Subcutaneous abdominal adipose tissue (tissue), 5 donors: ENCODE results near the gene PER1.
"Not testable (repeated sequence)": the region's sequence is repeated elsewhere in the genome, so short reads cannot be mapped to it uniquely, and the experiment has no call there.

Experiments
- H3K27ac ChIP-seq: one replicate; pipeline ENCODE4 v1.7.0; 2013; ENCODE audit warnings: low read depth, mild to moderate bottlenecking, inconsistent platforms, low read length, moderate library complexity
- H3K27me3 ChIP-seq, 5 donors: one replicate each; pipeline ENCODE4 v1.7.0; 2013; ENCODE audit warnings: low read length in 5 of 5, inconsistent platforms in 1 of 5; ENCODE audit not compliant: control insufficient read depth in 5 of 5, insufficient read depth in 4 of 5
- H3K36me3 ChIP-seq, 5 donors: one replicate each; pipeline ENCODE4 v1.7.0; 2013; ENCODE audit warnings: low read length in 5 of 5; ENCODE audit not compliant: control insufficient read depth in 5 of 5, insufficient read depth in 5 of 5
- H3K4me1 ChIP-seq, 5 donors: one replicate each; pipeline ENCODE4 v1.7.0; 2013; ENCODE audit warnings: low read length in 5 of 5, mild to moderate bottlenecking in 3 of 5, moderate library complexity in 1 of 5; ENCODE audit not compliant: control insufficient read depth in 5 of 5, insufficient read depth in 5 of 5
- H3K4me3 ChIP-seq, 5 donors: one replicate each; pipeline ENCODE4 v1.7.0; 2013; ENCODE audit warnings: low read length in 5 of 5, low read depth in 1 of 5
- H3K9ac ChIP-seq, 5 donors: one replicate each; pipeline ENCODE4 v1.7.0; 2013; ENCODE audit warnings: low read length in 5 of 5, mild to moderate bottlenecking in 4 of 5, moderate library complexity in 3 of 5
- H3K9me3 ChIP-seq, 5 donors: one replicate each; pipeline ENCODE4 v1.7.0; 2013; ENCODE audit warnings: low read length in 5 of 5; ENCODE audit not compliant: control insufficient read depth in 5 of 5
- donor health status: healthy.
- donor health status: healthy.
- donor health status: healthy.
- donor health status: healthy.
- donor health status: healthy.

PER1 gene

DNA sequence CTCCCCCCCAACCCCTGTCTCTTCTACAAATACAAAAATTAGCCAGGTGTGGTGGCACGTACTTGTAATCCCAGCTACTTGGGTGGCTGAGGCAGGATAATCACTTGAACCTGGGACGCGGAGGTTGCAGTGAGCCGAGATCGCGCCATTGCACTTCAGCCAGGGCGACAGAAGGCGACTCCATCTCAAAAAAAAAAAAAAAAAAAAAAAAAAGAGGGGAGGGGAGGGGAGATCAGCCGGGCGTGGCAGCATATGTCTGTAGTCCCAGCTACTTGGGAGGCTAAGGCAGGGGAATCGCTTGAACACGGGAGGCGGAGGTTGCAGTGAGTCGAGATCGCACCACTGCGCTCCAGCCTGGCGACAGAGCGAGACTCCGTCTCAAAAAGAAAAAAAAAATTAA, 18.0 kb upstream of the PER1 start:
- not testable (repeated sequence) for H3K36me3 ChIP-seq

DNA sequence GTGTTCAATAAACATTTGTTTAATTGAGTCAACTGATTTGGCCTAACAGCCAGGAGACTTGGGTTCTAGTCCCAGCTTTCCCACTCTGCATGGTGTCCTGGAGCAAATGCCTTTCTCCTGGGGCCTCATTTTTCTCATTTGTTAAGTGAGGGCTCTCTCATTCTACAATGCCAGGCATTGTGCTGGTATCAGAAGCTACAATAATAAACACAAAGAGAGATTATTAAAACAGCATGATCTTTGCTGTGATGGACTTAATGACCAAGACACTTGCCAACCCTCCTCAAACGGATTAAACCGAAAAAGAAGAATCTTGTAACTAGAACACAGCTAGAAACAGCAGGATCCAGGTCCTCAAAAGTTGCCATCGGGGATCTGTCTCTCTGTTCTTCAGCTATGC, 15.3 kb upstream of the PER1 start:
- H3K4me1 ChIP-seq, result peaks cover 5 to 23% (median 18%) of the 10 kb centered on the region in 5 donors
- H3K36me3 ChIP-seq, result no peaks in the 10 kb centered on the region
- H3K27me3 ChIP-seq, result no peaks in the 10 kb centered on the region
- no peaks in the 10 kb centered on the region for H3K9me3 ChIP-seq
- H3K27ac ChIP-seq, result no peak overlapping the region
- H3K4me3 ChIP-seq, result no peak overlapping the region
- H3K9ac ChIP-seq, result no peak overlapping the region

More for the DNA sequence above, 18.0 kb upstream of the PER1 start:
- H3K9ac ChIP-seq, H3K9me3 ChIP-seq, H3K4me3 ChIP-seq, H3K27me3 ChIP-seq, H3K27ac ChIP-seq: not testable (repeated sequence)
- H3K4me1 ChIP-seq, result peaks cover 0 to 17% (median 9%) of the 10 kb centered on the region in 5 donors

DNA sequence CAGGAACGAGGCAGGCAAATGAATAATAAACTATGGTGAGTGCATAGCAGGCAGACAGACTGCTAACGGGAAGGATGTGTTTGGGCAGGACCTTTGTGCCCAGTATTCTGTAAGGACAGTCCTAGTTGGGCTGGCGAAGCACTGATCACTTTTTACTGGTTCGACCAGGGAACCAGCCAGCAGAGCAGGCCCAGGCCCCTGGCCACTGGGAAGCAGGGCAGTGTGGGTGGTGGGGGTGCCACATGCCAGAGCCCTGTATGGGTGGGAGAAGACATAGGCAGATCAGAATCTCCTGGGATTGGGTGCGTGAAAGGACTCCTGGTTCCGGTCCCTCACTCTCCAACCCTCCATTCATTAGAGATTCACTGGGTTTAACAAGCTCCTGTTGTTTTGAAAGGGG, 14.5 kb upstream of the PER1 start:
- peaks cover 8 to 28% (median 25%) of the 10 kb centered on the region in 5 donors for H3K4me1 ChIP-seq
- H3K27me3 ChIP-seq, result no peaks in the 10 kb centered on the region
- no peak overlapping the region for H3K4me3 ChIP-seq
- no peak overlapping the region for H3K27ac ChIP-seq
- no peaks in the 10 kb centered on the region for H3K9me3 ChIP-seq
- peaks cover 0 to 1% (median 0%) of the 10 kb centered on the region in 5 donors for H3K36me3 ChIP-seq
- H3K9ac ChIP-seq, result no peak overlapping the region

DNA sequence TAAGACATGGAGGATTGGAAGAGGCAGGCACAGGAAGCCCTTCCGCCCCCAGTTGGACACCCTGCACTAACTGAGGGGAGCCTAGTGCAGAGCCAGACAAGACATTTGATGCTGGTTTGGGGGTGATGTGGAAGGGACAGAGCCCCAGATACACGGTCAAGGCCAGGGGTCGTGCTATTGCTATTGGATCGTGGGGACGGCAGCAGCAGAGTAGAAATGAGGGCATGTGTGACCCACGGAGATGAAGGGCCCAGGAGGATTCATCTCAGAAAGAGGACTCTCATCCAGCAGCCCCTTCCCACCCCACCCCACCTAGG, 12.6 kb upstream of the PER1 start:
- Histone ChIP-seq H3K4me1 (peaks cover 10 to 43% (median 40%) of the 10 kb centered on the region in 5 donors), H3K27me3 (no peaks in the 10 kb centered on the region), H3K36me3 (peaks cover 2 to 20% (median 15%) of the 10 kb centered on the region in 5 donors), H3K27ac (peak overlapping the region; percentile 93), H3K9me3 (no peaks in the 10 kb centered on the region), H3K9ac (peak overlapping the region in 2 of 5 donors; percentile 12 to 33), H3K4me3 (peak overlapping the region in 1 of 5 donors; percentile 92)

DNA sequence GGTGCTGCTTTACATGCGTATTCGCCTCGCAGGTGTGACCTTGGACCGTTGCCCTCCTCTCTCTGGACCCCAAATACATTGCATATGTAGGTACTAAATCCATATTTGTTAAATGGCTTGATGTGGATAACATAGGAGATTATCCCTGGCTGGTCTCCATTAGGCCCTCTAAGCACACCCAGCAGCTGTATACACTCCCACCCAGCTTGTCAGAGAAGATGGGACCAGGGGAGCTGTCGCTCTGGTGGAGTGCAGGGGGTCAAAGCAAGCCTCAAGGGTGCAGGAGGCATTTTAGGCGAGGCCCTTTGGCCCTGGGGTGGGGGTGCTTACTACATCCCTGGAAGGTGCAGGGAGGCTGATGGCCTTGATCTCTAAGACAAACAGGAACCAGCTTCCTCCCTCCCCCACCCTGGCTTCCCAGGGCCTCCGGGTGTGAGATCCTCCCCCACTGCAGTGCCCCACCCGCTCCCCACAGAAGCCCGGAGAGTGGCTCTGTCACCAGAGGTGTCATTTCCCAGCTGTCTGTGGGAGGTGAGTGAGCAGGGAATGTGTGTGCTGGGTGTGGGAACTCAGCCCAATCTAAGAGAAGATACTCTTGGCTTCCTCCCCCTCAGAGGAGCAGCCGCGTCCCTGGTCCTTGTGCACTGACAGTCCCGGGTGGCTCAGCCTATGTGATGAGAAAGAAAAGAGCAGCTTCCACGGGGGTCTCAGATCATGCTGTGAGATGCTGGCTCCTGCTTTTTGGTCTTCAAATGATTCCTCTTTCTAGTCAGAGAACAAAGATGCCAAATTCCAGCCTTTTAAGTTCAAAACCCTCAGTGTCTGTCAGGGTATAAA, 12.0 kb upstream of the PER1 start:
- peaks cover 10 to 46% (median 40%) of the 10 kb centered on the region in 5 donors for H3K4me1 ChIP-seq
- H3K27ac ChIP-seq, result peak overlapping the region; percentile 93

DNA sequence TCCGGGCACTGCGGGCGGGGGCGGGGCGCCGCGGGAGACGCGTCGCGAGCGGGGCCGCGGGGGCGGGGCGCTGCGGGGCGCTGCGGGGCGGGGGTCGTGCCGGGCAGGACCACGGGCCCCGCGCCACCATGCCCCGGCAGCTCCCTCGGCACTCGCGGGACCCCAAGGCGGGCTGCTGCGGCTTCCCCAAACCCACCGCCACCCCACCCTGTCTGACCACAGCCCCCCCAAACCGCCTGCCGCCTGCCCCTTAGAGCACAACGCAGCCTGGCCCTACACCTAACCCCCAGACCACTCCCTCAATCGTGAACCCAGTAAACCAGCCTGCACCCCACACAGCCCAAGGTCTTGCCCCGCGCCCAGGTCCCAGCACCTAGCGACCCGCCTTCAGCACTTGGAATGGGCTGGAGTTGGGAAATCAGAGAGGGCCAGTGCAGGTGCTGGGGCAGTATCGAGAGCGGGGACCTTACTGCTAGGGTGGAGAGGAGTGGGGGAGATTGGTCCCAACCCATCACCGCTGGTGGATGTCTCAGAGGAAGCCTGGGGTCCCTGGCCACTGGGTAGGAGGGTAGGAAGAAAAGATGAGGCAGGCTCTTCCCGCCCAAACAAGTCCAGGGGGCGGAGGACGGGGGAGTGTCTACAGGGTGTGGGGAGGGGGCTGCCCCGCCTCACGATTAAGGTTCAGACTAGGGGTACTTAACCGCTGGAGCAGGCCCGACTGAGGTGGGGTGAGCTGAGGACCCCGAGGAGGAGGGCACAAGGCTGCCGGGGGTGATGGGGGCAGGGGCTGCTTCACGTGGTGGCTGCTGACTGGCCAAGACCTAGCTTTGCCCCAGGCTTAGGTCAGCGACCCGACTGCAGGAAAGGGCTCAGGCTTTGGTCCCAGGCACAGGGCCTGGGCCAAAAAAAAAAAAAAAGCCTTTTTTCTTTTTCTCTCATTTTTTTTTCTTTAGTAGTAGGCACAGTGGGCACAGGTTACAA, 11.1 kb upstream of the PER1 start:
- Histone ChIP-seq H3K27me3 (no peaks in the 10 kb centered on the region), H3K4me3 (peak overlapping the region; percentile 37 to 97 (median 65)), H3K36me3 (peaks cover 2 to 28% (median 25%) of the 10 kb centered on the region in 5 donors), H3K9me3 (no peaks in the 10 kb centered on the region), H3K27ac (peak overlapping the region; percentile 93), H3K4me1 (peaks cover 10 to 51% (median 46%) of the 10 kb centered on the region in 5 donors), H3K9ac (peak overlapping the region in 4 of 5 donors; percentile 65 to 77 (median 72))

More for the DNA sequence above, 12.0 kb upstream of the PER1 start:
- no peaks in the 10 kb centered on the region for H3K9me3 ChIP-seq
- H3K9ac ChIP-seq, result peak overlapping the region; percentile 22 to 77 (median 39)
- peaks cover 2 to 26% (median 21%) of the 10 kb centered on the region in 5 donors for H3K36me3 ChIP-seq
- H3K4me3 ChIP-seq, result peak overlapping the region in 4 of 5 donors; percentile 14 to 92 (median 30)
- H3K27me3 ChIP-seq, result no peaks in the 10 kb centered on the region

DNA sequence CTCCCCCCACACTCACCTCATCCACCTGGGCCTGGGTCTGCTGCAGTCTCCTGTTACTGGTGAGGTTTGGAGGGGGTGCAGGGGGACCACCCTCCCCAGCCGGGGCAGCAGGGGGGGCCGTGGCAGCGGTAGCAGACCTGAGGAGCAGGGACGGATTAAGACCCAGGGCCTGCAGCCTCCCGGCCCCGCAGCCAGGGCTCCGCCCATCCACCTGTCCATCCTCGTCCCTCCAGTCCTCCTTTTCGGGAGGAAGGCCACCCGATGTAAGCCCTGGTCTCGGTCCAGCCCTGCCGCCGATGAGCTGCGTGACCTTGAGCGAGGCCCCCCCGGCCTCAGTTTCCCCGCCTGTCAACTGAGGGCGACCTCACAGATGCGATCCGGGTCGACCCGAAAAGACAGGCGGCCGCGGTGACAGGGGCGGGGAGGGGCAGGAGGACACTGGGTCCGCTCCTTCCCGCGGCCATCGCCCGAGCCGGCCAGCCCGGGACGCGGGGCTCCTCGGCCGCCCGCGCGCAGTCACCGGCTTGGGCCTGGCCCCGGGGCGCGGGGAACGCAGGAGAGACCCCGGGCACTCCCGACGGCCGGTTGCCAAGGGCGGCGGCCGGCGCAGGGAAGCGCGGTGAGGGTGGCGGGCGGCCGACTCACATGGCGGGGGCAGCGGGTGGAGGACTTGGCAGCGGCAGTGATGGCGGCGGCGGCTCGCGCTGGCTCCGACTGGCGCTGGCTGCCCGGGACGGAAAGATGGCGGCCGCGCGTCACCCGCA, 10.2 kb upstream of the PER1 start, which contains the start of gene VAMP2:
TSS of gene VAMP2 (minus strand) at position 716 of the 764 bp plus-strand sequence. CDS start at position 647, 69 bp downstream.
- Histone ChIP-seq H3K9me3 (no peaks in the 10 kb centered on the region), H3K4me1 (peaks cover 10 to 52% (median 46%) of the 10 kb centered on the region in 5 donors), H3K4me3 (peak within 1 kb of the TSS; percentile 84 to 97 (median 92)), H3K9ac (peak within 1 kb of the TSS; percentile 77 to 99 (median 86)), H3K27me3 (no peaks in the 10 kb centered on the region), H3K36me3 (peaks cover 2 to 29% (median 25%) of the 10 kb centered on the region in 5 donors), H3K27ac (peak within 1 kb of the TSS; percentile 93)

DNA sequence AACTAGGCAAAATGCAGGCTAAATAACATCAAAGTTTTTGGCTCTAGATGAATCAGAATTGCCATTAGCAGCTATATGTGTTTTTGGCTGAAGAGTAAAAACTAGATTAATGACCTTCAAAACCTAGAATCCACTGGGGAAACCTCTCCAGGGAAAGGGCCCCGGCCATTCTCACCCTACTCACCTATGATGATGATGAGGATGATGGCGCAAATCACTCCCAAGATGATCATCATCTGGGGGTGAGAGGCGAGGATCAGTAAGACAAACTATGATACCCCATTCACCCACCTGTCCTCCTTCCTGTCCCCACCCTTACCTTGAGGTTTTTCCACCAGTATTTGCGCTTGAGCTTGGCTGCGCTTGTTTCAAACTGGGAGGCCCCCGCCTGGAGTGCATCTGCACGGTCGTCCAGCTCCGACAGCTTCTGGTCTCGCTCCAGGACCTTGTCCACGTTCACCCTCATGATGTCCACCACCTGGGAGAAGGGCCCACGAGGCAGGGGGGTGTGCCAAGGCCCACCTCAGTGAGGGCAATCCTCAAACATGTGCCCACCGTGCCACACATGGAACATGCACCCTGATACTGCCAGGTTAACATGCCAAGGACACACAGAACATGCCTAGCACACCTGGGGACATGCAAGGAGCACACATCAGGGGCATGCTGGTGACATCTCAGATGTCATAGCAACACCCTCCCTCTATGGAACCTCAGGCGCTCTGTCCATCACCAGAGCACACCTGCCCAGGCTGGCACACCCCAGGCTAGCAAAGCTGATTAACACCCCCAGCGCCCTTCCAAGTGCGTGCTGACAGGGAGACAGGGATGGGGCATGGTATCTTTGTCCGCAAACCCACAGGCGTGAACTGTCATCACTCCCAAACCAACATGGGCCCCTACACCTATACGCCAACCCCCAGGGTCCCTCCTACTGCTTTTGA, 9.4 kb upstream of the PER1 start:
- Histone ChIP-seq H3K4me1 (peaks cover 16 to 58% (median 51%) of the 10 kb centered on the region in 5 donors), H3K9me3 (peaks cover 0 to under 1% (median 0%) of the 10 kb centered on the region in 5 donors), H3K36me3 (peaks cover 2 to 29% (median 25%) of the 10 kb centered on the region in 5 donors), H3K4me3 (peak overlapping the region; percentile 84 to 97 (median 92)), H3K27me3 (peaks cover 0 to 2% (median 0%) of the 10 kb centered on the region in 5 donors), H3K27ac (peak overlapping the region; percentile 93), H3K9ac (peak overlapping the region; percentile 77 to 99 (median 86))
